ENCODE measurements around the gene FMNL2. TPM values are rescaled to one million over a fixed set of nuclear protein-coding genes. Genes with fewer than 3 reads are reported as not detected.
A peak's percentile ranks its signal among the peaks of the same experiment; 100 is the strongest.

The FMNL2 gene
- total RNA-seq, 1 donor from 2014 or later, result 166 TPM

DNA sequence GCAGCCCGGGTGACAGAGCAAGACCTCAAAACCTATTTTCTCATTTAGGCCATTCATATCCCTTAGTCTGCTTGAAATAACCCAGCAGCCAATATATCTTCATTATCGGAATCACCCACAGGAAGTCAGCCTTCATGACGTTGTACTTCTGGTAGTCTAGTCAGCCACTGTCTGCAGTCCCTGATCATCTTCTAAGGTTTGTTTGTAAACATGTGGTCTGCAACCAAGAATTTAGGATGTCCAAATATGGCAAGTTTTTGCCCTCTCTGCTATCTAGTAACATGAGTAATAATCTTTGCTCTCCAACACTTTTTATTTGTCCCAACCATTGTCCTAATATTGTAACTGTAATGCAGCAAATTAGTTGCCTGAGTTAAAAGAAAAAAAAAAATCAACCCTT is 289.8 kb downstream of the FMNL2 start:
- peaks cover 9% of the 10 kb centered on the region for H3K9me3 Mint-ChIP-seq (ENCODE audit: unreplicated experiment)
- no peaks in the 10 kb centered on the region for H3K27me3 Mint-ChIP-seq (ENCODE audit: unreplicated experiment)
- H3K36me3 Mint-ChIP-seq (ENCODE audit: unreplicated experiment), result peaks cover 9% of the 10 kb centered on the region
- H3K4me1 Mint-ChIP-seq (ENCODE audit: low read depth, unreplicated experiment), result no peaks in the 10 kb centered on the region
- no peak overlapping the region for H3K4me3 Mint-ChIP-seq (ENCODE audit: unreplicated experiment)
- DNase-seq, result no peak
- TF ChIP-seq, protein P1, sequence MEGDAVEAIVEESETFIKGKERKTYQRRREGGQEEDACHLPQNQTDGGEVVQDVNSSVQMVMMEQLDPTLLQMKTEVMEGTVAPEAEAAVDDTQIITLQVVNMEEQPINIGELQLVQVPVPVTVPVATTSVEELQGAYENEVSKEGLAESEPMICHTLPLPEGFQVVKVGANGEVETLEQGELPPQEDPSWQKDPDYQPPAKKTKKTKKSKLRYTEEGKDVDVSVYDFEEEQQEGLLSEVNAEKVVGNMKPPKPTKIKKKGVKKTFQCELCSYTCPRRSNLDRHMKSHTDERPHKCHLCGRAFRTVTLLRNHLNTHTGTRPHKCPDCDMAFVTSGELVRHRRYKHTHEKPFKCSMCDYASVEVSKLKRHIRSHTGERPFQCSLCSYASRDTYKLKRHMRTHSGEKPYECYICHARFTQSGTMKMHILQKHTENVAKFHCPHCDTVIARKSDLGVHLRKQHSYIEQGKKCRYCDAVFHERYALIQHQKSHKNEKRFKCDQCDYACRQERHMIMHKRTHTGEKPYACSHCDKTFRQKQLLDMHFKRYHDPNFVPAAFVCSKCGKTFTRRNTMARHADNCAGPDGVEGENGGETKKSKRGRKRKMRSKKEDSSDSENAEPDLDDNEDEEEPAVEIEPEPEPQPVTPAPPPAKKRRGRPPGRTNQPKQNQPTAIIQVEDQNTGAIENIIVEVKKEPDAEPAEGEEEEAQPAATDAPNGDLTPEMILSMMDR (IDR thresholded peaks at IDR 0.05; ENCODE audit: partially characterized antibody, unreplicated experiment), result no peak
- H3K27ac Mint-ChIP-seq (ENCODE audit: unreplicated experiment), result no peak overlapping the region

DNA sequence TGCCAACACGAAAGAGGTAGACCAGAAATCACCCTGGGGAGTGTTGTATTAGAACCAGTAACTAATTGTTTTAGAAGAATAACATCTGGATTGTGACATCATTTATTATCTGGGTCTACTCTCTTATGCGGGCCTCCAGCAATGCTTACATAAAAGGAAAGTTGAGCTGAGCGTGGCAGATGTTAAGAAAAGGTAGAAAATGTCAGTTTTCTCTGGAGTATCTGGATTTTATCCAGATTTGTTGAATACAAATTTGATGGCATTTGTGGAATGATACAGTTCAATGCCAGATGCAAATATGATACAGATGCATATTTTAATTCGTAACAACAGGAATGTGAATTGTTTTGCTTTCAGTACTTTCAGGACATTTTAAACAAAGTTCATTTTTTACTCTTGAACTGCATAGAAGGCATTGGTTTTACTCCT is 292.0 kb downstream of the FMNL2 start:
- TF ChIP-seq, protein P1 (IDR thresholded peaks at IDR 0.05; ENCODE audit: partially characterized antibody, unreplicated experiment), result no peak
- Mint-ChIP-seq H3K27me3 (ENCODE audit: unreplicated experiment) (no peaks in the 10 kb centered on the region), H3K9me3 (ENCODE audit: unreplicated experiment) (peaks cover 7% of the 10 kb centered on the region), H3K4me1 (ENCODE audit: low read depth, unreplicated experiment) (no peaks in the 10 kb centered on the region), H3K4me3 (ENCODE audit: unreplicated experiment) (no peak overlapping the region), H3K36me3 (ENCODE audit: unreplicated experiment) (no peaks in the 10 kb centered on the region), H3K27ac (ENCODE audit: unreplicated experiment) (no peak overlapping the region)
- DNase-seq, result no peak

DNA sequence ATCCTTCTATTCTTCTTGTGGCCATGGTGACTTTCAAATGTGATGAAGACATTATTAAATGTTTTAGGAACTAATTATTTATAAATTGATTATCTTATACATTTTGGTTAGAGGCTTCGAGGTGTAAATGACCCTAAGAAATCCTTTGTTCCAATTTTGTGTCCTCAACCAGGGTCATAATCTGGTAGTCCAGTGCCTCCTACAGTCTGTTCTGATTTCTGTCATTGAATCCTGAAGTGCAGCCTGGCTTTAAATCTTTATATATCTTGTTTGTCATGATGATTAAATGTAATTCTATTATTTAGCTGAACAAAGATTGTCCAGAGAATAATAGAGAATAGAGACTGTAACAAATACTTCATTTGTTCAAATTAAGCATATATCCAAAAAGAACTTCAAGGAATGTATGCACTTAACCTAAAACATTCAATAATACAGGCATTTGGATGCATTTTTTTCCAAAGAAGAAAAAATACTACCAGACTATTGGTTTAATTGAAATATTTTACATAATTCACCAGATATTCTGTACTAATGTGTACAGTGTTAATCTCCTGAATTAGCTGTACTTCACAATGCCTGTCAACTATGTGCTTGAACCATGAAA is 292.5 kb downstream of the FMNL2 start:
- Mint-ChIP-seq H3K27ac (ENCODE audit: unreplicated experiment) (no peak overlapping the region), H3K4me3 (ENCODE audit: unreplicated experiment) (no peak overlapping the region), H3K27me3 (ENCODE audit: unreplicated experiment) (no peaks in the 10 kb centered on the region), H3K4me1 (ENCODE audit: low read depth, unreplicated experiment) (no peaks in the 10 kb centered on the region), H3K9me3 (ENCODE audit: unreplicated experiment) (peaks cover 7% of the 10 kb centered on the region), H3K36me3 (ENCODE audit: unreplicated experiment) (no peaks in the 10 kb centered on the region)
- TF ChIP-seq, protein P1 (IDR thresholded peaks at IDR 0.05; ENCODE audit: partially characterized antibody, unreplicated experiment), result peak; percentile 14
- DNase-seq, result no peak

DNA sequence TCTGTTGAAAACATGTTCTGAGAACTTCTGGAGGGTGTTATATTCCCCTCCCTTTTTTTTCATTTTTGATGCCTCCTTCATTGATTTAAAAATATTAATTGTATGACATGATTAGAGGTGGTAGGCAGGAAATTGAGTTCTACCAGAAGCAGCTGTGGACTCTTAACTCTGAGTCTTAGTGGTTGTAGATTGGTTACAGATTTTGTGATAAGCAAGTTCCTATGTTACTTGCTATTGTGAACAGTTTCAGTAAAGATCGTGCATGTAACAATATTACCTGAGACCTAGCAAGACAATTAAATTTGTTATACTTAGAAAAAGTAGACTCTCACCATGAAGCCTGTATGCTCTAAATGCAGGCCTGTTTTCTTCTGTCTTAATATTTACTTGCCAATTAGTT is 294.2 kb downstream of the FMNL2 start:
- Mint-ChIP-seq H3K27ac (ENCODE audit: unreplicated experiment) (no peak overlapping the region), H3K4me1 (ENCODE audit: low read depth, unreplicated experiment) (no peaks in the 10 kb centered on the region), H3K9me3 (ENCODE audit: unreplicated experiment) (peaks cover 5% of the 10 kb centered on the region), H3K27me3 (ENCODE audit: unreplicated experiment) (no peaks in the 10 kb centered on the region), H3K36me3 (ENCODE audit: unreplicated experiment) (no peaks in the 10 kb centered on the region), H3K4me3 (ENCODE audit: unreplicated experiment) (no peak overlapping the region)
- TF ChIP-seq, protein P1 (IDR thresholded peaks at IDR 0.05; ENCODE audit: partially characterized antibody, unreplicated experiment), result no peak
- DNase-seq, result no peak

DNA sequence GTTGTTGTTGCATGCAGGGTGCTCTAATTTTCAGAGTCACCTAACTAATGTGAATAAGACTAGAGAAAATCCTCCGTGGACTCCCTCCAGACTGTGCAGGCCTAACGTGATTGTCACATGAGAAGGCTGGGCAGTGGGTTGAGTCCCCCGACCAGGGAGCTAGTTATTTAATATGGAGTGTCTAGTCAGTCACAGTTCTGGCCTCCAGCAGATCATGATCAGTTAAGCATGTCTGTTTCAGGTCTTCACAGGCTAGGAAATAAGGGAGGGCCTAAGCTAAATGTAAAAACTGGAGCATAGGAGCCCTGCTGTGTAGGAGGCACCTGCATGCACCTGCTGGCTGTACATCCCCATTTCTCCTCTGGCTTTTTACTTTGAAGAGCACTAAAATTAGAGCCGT is 295.5 kb downstream of the FMNL2 start:
- no peak overlapping the region for H3K4me3 Mint-ChIP-seq (ENCODE audit: unreplicated experiment)
- TF ChIP-seq, protein P1 (IDR thresholded peaks at IDR 0.05; ENCODE audit: partially characterized antibody, unreplicated experiment), result no peak
- H3K36me3 Mint-ChIP-seq (ENCODE audit: unreplicated experiment), result no peaks in the 10 kb centered on the region
- H3K9me3 Mint-ChIP-seq (ENCODE audit: unreplicated experiment), result peaks cover 3% of the 10 kb centered on the region
- peaks cover 2% of the 10 kb centered on the region for H3K27me3 Mint-ChIP-seq (ENCODE audit: unreplicated experiment)
- H3K27ac Mint-ChIP-seq (ENCODE audit: unreplicated experiment), result no peak overlapping the region
- DNase-seq, result no peak
- peaks cover 3% of the 10 kb centered on the region for H3K4me1 Mint-ChIP-seq (ENCODE audit: low read depth, unreplicated experiment)

Data from glutamatergic neuron (in vitro differentiated cells).